Fibroblast of skin of left quadriceps (primary cell): ENCODE results near the gene CCDC192.
"Not testable (repeated sequence)": the region's sequence is repeated elsewhere in the genome, so short reads cannot be mapped to it uniquely, and the experiment has no call there.

Experiments used
- DNase-seq, 2 experiments: peaks; one replicate each; pipeline ENCODE4 v3.0.0-alpha.2; 2013; ENCODE audit warnings: low read depth in 2 of 2

CCDC192 gene

DNA sequence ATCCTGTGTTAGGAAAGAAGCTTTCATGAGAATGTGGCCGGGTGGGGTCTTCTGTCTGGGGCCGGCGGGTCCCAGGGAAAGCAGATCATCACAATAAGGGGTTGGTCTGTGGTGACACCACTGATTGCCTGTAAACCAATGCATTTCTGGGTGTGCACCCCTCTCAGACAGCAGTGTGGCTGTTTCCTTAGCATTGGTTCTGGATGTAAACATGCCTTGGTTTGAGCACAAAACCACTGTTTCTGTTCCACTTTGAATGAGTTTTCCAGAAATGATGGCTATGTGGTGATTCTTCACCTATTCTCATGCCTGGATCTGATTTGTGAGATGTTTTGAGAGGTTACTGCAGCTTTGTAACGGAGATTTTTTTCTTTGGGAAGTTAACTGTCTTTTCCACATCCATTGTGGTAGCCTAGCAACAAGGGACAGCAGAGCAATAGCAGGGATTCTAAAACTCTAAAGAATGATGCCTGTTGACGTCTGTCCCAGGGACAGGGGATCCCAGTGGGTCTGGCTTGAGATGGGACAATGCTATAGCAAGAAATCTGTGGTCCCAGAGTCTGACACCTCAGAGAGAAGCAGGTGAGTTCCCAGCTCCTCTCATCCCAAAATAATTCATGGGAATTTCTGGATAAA lies at the start of gene CCDC192:
Gene CCDC192, plus strand, starts transcription at position 466 of the 636 bp plus-strand sequence. Its CDS starts 55 bp downstream, at position 521.
- no peak for DNase-seq

DNA sequence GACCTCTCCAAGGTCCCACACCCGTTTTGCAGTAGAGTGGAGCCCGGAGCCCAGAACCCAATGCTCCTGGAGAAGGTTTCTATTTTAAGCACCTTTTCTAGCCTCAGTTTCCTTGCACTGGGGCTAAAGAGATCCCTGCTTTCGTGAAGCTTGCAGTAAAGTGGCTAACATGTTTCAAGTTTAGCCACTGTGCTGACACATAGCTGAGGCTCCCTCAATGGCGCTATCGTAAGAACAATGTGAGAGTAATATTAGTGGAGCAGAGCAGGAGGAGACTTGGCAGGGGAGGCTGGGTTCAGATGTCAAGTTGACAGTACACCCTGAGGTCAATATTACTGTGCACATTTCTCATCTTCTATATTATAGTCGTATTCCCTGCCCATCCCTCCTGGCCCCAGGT lies 46.4 kb upstream of the CCDC192 start:
- no peak for DNase-seq

DNA sequence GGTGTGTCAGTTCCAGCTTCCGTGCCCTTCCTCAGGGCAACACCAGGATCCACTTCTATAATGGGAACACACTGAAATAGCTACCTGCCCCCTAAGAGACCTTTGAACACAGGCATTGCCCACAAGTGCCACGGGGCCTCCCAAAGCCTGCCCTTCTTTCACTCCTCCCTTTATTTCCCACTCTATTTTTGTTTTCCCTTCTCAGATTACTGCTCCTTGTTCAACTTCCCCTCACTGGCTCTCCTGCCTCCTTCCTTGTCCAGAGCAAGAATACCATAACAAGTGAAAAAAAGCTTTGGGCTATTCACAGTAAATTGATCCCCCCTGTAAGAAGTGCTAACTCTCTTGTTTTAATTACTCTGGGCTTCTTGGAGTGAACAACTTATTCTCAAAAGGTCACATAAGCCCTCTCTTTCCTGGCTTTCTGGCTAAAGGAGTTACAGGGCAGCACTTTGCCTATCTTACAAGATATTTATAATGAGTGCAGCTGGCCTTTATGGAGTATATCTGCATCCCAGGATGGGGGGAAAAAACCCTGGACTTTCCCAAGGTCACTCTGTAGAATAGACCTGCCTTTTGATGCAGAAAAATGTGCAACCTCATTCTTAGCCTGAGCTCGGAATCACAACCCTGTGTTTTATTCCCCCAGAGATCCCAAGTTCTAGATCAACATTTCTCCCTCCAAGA lies 43.0 kb upstream of the CCDC192 start:
- DNase-seq: no peak

- no peak for DNase-seq
Measured at GRCh38 chr5:127664093-127664492, 39.1 kb upstream of the CCDC192 start.

GRCh38 chr5:127665641-127666040 lies 37.5 kb upstream of the CCDC192 start:
- DNase-seq: no peak

DNA sequence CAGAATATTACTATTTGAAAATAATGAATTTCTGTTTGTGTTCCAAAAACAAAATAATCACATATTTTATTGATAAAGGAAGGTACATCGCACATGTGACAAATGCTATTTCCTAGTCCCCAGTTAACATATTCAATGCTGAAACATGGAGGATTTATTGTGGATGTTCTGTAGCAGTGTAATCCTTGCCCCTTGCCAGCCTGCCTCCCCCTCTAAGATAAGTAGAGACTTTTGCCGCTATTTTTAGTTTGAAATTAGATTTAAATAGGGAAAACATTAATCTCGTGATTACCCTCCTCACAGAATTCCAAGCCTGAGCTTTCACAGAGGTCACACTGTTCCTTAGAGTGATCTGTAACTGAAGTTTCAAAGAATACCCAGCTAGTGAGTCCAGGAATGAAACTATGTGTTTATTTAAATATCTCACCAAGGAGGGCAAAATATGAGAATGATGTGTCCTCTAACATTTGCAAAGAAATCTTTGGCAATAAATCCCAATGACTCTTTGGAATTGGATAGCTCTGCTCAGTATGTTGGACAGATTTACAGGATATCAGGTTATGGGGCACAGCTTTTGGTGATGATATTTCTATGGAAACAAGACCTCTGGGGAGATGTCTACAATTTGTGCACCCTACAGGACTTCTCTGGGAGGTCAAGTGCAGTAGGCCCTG lies 37.0 kb upstream of the CCDC192 start:
- no peak for DNase-seq

DNA sequence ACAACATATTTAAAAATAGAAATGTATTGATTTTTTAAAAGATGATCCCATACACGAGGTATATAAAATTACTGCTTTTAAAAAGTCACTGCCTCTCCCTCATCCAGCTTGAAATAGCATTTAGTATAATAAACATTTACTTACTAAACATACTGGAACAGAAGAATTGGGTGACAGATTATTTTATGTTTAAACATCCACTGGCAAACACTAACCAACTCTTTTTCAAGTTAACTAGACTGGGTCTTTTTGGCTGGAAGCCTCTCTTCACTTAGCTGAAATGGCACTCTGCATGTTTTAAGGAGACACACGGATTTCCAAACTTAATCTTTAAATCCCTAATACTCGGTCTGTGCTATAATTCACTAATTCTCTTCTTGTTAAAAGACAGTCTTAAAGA lies 35.3 kb upstream of the CCDC192 start:
- DNase-seq: no peak

- DNase-seq: no peak
Measured at GRCh38 chr5:127671218-127671617, 32.0 kb upstream of the CCDC192 start.

- no peak for DNase-seq
Measured at GRCh38 chr5:127673117-127673800, 29.9 kb upstream of the CCDC192 start.

- DNase-seq: not testable (repeated sequence)
Measured at GRCh38 chr5:127676951-127677350, 26.2 kb upstream of the CCDC192 start.

- DNase-seq: not testable (repeated sequence)
Measured at GRCh38 chr5:127679691-127680330, 23.4 kb upstream of the CCDC192 start.

DNA sequence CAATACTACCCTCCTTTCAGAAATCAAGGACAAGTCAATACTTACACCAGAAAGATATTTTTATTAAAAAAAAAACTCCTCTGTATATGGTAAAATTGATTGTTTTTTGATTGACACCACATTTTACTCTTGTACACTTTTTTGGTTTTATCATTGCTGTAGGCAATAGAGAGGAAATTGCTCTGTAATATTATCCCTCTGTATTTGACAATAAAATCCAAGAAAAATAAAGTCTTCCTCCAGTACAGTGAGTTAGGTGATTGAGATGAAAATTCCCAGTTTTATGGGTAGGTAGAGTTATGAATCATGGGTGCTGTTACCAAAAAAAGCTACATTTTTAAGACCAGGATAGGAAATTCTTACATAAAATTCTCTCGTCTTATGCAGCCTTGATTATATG lies 22.6 kb upstream of the CCDC192 start:
- DNase-seq: no peak

- DNase-seq: no peak
Measured at GRCh38 chr5:127683008-127683407, 20.2 kb upstream of the CCDC192 start.

DNA sequence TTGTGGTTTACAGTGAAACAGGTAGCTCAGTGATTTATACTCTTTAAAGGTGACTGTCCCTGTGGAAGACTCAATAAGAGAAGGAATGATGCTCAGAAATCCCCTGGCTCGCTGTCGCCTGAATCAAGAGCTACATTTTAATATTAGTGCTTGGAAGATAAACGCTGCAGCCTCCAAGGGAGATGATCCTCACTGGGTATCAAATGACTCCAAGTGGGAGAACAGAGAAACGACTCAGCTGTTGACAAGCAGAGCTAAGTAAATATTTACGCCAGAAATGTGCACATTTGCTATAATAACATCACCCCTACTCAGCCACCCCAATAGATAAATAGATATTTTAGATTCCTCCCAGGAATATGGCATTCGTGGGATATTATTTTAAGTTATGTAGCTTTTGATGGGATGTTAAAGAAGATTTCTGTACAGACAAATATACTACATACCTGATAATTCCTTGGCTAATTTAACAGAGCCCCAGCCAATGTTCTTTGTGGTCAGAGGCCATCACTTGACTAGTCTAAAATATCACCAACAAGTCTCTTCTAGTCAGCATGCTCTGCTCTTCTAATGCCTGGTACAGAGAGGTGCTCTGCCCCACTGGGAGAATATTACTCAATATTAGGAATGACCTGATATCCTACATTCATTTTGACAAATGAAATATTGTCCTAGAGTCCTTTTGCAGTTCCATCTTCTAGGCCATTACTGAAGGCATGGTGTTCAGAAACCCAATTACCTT lies 18.3 kb upstream of the CCDC192 start:
- no peak for DNase-seq

DNA sequence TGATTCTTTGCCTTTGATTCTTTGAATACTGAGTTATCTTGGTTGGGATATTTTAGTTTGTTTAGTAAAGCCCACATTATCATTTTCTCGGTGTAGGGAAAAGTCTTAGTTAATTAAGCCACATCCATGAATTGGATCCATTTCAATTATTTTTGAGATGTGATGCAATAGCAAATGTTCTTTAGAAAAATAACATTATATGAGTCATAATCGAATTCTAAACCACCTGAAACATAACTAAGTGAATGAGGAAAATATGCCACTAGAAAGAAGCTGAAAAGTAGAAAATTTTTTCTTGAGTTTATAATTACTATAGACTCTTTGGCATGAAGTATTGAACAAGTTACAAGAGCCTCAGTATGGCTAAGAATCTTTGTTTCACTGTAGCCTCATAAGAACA lies 17.5 kb upstream of the CCDC192 start:
- no peak for DNase-seq

DNA sequence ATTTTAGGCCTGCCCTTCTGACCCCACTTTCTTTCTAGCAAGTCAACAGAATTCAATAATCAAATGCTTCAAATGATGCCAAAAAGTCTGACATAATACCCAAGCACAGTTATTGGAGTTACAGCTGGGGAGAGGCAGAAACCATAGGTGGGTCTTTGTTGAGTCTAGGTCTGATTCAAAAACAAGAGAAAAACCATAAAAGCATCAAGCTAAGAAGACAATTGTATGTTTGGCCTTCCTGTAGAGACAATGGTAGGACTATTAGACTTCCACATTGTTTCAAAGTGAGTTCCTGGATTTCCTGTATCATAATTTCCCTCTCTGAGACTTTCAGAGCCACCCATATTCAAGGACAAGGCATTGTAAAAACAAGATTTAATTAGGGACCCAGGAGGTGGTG lies 16.8 kb upstream of the CCDC192 start:
- DNase-seq: no peak

DNA sequence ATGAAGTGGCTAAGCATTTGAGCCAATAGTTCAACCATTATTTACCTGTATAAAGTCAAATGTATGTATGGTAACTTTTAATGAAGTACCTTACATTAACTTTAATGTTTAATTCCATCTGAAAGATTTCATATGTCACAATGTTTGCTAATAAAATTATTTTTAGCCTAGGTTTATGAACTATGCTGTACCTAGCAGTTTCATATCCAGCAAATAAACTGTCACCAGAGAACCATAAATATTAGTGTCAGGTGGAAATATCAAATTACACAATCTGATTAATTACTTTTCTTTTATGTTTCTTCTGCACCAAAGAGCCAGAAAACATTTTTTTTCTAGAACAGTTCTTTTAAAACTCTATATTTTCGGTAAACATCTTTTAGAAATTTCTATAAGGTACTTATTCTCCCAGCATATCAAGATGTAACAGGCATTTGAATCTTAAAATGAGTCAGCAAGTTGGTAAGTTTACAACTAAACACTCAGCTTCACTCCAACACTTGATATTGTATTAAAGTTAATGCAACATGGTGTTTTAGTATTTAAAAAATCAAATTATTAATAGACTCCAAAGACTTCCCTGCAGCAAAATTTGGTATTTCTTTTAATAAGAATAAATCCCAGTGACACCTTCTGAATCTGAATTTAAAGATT lies 8.5 kb upstream of the CCDC192 start:
- no peak for DNase-seq

GRCh38 chr5:127695346-127695745 lies 7.8 kb upstream of the CCDC192 start:
- DNase-seq: no peak

- DNase-seq: peak; percentile 69 to 70
Measured at GRCh38 chr5:127696683-127697082, 6.5 kb upstream of the CCDC192 start.

GRCh38 chr5:127697894-127698600 lies 5.1 kb upstream of the CCDC192 start:
- peak in 1 of 2 experiments; percentile 17 for DNase-seq
